Measurements from ENCODE around the gene HTRA1.

- TF ChIP-seq RFX5 (IDR thresholded peaks at IDR 0.05; ENCODE audit: low read depth, low read length) = no peak
- TF ChIP-seq OTX1 (CRISPR knock-in tag; IDR thresholded peaks at IDR 0.05) = no peak
- TF ChIP-seq NFRKB (IDR thresholded peaks at IDR 0.05; ENCODE audit: low read depth) = no peak
These were observed 69.9 kb downstream of the HTRA1 start for GRCh38 chr10:122531261-122531660.

Data from K562 (cell line).